SK-N-SH (cell line): ENCODE measurements around the gene SLC35G2.

ENCODE experiments used
- CHD2 ChIP-seq: fragments of 150-350 bp; IDR thresholded peaks from 2 replicates; pipeline ENCODE4 v1.6.1; 2018; ENCODE audit warnings: low read length; ENCODE audit not compliant: partially characterized antibody
- EP300 ChIP-seq, 2 experiments: IDR thresholded peaks; 2 replicates each; pipeline versions ENCODE4 v1.4.0 to v1.6.1; 2012; ENCODE audit warnings: borderline replicate concordance in 1 of 2, low read depth in 1 of 2, low read length in 1 of 2
- FOSL2 ChIP-seq: IDR thresholded peaks from 2 replicates; pipeline ENCODE4 v1.4.0; 2012; ENCODE audit warnings: low read depth, mild to moderate bottlenecking, moderate library complexity, borderline replicate concordance
- NFIC ChIP-seq: IDR thresholded peaks from 2 replicates; pipeline ENCODE4 v1.4.0; 2012; ENCODE audit warnings: borderline replicate concordance
- NRF1 ChIP-seq: IDR thresholded peaks from 2 replicates; pipeline ENCODE4 v1.6.1; 2012; ENCODE audit warnings: low read depth, mild to moderate bottlenecking, low read length
- USF2 ChIP-seq: fragments of 150-350 bp; IDR thresholded peaks from 2 replicates; pipeline ENCODE4 v1.6.1; 2017; ENCODE audit warnings: antibody characterized with exemption, low read length, low read depth, borderline replicate concordance
- TF ChIP-seq, protein P1 (sequence below): fragments of 200-600 bp; sonication (generic); IDR thresholded peaks from 2 replicates; pipeline ENCODE4 v1.6.1; 2017; ENCODE audit warnings: antibody characterized with exemption, mild to moderate bottlenecking, moderate library complexity
- TF ChIP-seq, protein P2 (sequence below): IDR thresholded peaks from 2 replicates; pipeline ENCODE4 v1.6.1; 2012; ENCODE audit warnings: mild to moderate bottlenecking, low read depth, low read length, moderate library complexity
- TF ChIP-seq, protein P3 (sequence below): IDR thresholded peaks from 2 replicates; pipeline ENCODE4 v1.4.0; 2012; ENCODE audit warnings: low read depth, borderline replicate concordance

DNA sequence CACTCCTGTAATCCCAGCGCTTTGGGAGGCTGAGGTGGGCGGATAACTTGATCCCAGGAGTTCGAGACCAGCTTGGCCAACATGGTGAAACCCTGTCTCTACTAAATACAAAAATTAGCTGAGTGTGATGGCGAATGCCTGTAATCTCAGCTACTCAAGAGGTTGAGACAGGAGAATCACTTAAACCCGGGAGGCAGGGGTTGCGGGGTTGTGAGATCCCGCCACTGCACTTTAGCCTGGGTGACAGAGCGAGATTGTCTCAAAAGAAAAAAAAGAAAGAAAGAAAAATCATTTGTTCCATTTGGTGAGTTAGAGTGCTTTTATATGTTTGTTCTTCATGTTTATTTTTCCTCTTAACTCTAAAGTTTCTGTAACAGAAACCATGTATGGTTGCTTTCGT is 50.4 kb downstream of the SLC35G2 start:
- TF ChIP-seq, protein P1, sequence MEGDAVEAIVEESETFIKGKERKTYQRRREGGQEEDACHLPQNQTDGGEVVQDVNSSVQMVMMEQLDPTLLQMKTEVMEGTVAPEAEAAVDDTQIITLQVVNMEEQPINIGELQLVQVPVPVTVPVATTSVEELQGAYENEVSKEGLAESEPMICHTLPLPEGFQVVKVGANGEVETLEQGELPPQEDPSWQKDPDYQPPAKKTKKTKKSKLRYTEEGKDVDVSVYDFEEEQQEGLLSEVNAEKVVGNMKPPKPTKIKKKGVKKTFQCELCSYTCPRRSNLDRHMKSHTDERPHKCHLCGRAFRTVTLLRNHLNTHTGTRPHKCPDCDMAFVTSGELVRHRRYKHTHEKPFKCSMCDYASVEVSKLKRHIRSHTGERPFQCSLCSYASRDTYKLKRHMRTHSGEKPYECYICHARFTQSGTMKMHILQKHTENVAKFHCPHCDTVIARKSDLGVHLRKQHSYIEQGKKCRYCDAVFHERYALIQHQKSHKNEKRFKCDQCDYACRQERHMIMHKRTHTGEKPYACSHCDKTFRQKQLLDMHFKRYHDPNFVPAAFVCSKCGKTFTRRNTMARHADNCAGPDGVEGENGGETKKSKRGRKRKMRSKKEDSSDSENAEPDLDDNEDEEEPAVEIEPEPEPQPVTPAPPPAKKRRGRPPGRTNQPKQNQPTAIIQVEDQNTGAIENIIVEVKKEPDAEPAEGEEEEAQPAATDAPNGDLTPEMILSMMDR = no peak
- TF ChIP-seq, protein P2, sequence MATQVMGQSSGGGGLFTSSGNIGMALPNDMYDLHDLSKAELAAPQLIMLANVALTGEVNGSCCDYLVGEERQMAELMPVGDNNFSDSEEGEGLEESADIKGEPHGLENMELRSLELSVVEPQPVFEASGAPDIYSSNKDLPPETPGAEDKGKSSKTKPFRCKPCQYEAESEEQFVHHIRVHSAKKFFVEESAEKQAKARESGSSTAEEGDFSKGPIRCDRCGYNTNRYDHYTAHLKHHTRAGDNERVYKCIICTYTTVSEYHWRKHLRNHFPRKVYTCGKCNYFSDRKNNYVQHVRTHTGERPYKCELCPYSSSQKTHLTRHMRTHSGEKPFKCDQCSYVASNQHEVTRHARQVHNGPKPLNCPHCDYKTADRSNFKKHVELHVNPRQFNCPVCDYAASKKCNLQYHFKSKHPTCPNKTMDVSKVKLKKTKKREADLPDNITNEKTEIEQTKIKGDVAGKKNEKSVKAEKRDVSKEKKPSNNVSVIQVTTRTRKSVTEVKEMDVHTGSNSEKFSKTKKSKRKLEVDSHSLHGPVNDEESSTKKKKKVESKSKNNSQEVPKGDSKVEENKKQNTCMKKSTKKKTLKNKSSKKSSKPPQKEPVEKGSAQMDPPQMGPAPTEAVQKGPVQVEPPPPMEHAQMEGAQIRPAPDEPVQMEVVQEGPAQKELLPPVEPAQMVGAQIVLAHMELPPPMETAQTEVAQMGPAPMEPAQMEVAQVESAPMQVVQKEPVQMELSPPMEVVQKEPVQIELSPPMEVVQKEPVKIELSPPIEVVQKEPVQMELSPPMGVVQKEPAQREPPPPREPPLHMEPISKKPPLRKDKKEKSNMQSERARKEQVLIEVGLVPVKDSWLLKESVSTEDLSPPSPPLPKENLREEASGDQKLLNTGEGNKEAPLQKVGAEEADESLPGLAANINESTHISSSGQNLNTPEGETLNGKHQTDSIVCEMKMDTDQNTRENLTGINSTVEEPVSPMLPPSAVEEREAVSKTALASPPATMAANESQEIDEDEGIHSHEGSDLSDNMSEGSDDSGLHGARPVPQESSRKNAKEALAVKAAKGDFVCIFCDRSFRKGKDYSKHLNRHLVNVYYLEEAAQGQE = no peak
- TF ChIP-seq EP300 (IDR thresholded peaks at IDR 0.05; ENCODE audit: borderline replicate concordance in 1 of 2, low read depth in 1 of 2, low read length in 1 of 2) = no peak
- TF ChIP-seq, protein P3, sequence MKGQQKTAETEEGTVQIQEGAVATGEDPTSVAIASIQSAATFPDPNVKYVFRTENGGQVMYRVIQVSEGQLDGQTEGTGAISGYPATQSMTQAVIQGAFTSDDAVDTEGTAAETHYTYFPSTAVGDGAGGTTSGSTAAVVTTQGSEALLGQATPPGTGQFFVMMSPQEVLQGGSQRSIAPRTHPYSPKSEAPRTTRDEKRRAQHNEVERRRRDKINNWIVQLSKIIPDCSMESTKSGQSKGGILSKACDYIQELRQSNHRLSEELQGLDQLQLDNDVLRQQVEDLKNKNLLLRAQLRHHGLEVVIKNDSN = no peak
- TF ChIP-seq USF2 = no peak
- TF ChIP-seq NFIC = no peak
- no peak for TF ChIP-seq NRF1
- no peak for TF ChIP-seq FOSL2
- no peak for TF ChIP-seq CHD2
